SHP77 (cell line): Measurements from ENCODE around the gene LDLRAD4.
A peak's percentile ranks its signal among the peaks of the same experiment; 100 is the strongest.

Experiments
- DNase-seq, 2 experiments: peaks; one replicate each; lab custom pipeline; 2025; lab: John Stamatoyannopoulos, UW

The LDLRAD4 gene

GRCh38 chr18:13218368-13218991 lies at the start of gene LDLRAD4:
Gene LDLRAD4, plus strand, starts transcription at chr18:13218760.
- DNase-seq = peak; percentile 12 to 34

GRCh38 chr18:13173578-13174145 lies 44.9 kb upstream of the LDLRAD4 start:
- no peak for DNase-seq

GRCh38 chr18:13175266-13175665 lies 43.3 kb upstream of the LDLRAD4 start:
- DNase-seq = no peak

DNA sequence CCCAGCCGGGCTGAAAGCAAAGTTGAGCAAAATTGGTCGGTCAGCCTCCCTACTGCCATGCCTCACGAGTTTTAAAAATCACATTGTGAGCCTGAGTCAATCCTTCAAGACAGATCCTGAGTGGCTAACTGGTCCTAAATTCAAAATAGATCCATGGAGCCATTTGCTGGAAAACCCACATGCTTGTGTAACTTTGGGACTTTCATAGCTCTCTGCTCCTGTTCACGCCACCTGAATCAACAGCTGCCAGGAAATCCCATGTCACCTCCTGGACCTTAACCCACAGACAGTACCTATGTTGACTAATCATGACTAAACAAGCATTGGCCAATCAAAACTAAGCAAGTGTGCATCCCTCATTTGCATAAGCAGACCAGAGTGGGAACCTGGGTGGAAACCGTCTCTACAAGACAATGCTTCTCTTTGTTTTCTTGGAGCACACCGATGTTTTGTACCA lies 42.8 kb upstream of the LDLRAD4 start:
- peak in 1 of 2 experiments; percentile 11 for DNase-seq

GRCh38 chr18:13176847-13177246 lies 41.7 kb upstream of the LDLRAD4 start:
- no peak for DNase-seq

DNA sequence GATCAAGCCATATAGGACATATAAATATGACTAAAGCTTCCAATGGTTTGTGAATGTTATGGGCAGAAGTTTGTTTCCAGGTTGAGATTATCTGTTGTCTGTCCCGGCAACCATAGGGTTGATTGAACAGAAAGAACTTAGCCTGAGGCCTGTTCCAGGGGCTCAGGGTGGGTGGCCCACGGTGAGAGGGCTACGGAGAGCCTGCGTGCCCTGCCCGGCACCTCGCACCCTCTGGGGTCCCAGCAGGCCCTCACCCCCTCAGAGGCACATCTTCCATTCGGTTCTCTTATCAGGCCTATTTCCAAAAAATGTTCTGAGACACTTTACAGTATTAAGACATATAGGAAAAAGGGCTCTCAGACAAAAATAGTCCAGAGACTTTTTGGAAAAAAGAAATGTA lies 40.4 kb upstream of the LDLRAD4 start:
- DNase-seq = no peak

GRCh38 chr18:13178976-13179375 lies 39.6 kb upstream of the LDLRAD4 start:
- no peak for DNase-seq

GRCh38 chr18:13179566-13180113 lies 38.9 kb upstream of the LDLRAD4 start:
- DNase-seq = no peak

- DNase-seq = no peak
These were observed 37.8 kb upstream of the LDLRAD4 start for GRCh38 chr18:13180614-13181375.

DNA sequence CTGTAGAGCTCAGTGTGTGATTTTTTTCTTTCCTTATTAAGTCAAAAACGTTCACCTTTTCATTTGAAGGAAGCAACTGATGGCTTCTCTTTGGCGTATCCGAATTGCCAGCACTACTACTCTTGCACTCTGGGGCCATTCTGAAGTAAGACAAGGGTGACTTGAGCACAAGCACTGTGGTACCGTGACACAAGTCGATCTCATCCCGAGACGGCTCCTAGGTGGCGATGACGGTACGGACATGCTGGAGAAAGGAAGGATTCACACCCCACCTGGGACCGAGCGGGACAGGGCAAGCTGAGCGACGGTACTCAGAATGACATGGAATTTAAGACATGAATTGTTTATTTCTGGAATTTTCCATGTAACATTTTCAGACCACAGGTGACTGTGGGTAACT lies 36.8 kb upstream of the LDLRAD4 start:
- DNase-seq = no peak

GRCh38 chr18:13183359-13183758 lies 35.2 kb upstream of the LDLRAD4 start:
- no peak for DNase-seq

- DNase-seq = no peak
These were observed 34.8 kb upstream of the LDLRAD4 start for GRCh38 chr18:13183790-13184189.

DNA sequence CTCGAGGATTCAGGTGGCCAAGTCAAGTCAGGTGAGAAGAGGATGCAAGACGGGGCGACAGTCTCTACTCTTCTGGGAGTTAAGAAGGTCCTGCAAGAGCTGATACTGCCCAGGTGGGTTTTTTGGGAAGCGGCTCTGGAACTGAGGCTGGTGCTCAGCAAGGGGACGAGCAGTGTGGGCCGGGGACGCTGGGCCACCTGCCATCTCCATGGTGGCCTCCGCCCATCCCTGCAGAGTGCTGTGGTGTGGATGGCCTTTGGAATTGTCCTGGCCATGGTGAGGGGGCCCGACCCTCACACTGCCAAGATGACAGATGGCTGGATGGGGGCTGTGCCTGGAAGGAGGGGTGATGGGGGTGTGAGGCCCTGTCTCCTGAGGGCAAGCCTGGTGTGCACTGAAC lies 34.2 kb upstream of the LDLRAD4 start:
- DNase-seq = no peak

DNA sequence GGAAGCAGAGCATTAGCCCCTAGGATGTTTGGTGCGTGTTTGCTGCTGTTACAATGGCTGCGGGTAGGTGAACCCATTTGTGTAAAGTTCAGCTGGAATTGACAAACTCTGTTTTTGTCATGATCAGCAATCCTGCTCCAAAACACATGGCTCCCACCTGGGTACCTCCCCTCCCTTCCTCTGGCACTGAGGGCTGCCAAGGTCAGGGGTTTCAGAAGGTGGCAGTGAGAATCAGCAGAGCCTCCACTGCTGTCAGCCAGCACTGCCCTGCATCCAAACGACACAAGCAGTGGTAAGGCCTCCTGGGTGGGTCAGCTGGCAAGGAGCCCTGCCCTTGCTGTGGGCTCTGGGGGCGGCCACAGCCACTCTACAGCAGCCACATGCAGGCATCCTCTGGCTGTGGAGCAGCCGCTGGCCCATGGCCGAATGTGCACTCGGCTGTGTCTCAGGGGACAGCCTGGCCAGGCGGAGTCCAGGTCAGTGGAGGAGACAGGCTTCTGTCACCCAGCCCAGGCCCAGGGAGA lies 32.8 kb upstream of the LDLRAD4 start:
- DNase-seq = no peak

DNA sequence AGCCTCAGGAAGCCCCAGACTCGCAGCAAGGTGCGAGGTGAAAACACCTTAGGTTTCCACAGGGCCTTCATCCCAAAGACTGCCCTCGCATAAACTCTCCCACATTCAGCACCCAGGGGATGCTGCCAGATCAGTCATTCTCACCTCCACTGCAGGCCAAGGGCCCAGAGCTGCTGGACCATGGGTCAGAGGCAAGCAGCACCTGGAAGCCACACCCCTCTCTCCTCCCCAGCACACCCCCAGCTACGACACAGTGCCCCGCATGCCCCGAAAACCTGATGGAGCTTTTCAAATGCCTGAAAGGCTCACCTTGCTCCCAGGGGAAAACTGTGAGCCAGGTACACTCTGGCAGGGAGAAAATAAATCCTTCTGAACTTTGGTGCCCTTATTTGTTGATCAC lies 31.9 kb upstream of the LDLRAD4 start:
- DNase-seq = no peak

- no peak for DNase-seq
These were observed 31.1 kb upstream of the LDLRAD4 start for GRCh38 chr18:13187498-13187897.

DNA sequence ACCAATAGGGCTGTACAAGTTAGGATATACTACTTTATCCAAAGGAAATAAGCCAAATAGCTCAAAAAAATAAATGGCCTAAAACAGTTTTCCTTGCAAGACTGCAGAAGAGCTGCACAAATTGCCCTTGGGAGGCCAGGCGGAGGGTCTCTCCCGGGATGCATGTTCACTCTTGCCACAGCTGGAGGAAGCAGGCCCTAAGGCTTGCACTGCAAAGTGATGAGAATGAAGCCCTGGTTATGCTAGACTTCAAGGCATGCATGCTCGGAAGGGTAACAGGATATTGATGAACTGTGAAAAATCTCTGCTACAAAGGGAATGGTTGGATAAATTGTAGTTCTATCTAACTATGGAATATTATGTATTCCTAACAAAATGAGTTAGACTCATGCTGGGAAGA lies 27.5 kb upstream of the LDLRAD4 start:
- DNase-seq = no peak

DNA sequence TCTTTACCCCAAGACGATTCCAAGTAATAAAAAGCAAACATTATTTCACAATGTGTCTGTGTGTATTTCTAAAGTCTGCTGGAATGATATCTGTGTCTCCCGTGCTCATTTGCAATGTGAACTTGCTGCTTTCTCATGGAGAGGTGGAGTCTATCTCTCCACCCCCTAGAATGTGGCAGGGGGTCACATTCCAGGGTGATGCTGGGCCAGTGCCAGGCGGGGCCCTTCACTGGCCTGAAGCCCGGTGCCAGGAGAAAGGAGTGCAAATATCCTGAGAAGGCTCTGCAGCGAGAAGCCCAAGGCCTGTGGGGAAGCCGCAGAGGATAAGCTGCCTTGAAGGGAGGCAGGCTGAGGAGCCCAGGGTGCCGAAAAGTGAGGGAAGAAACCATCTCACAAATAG lies 26.8 kb upstream of the LDLRAD4 start:
- DNase-seq = no peak

DNA sequence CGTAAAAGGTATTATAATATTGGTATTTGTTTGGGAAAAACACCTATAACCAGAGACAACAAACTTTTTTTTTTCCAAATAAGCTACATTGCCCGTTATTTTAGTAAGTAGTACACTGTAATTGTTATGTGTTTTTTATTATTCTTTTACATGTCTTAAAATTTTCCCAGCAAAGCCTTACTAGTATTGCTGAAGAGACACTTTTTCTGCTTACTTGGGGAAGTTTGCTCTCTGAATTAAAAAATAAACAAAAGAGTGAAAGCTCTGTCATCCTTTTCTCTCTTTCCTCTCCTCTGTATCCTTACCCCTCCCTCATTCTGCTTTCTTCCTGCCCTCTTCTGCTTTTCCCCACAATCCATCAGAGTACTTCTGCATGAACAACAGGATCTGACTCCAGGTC lies 25.6 kb upstream of the LDLRAD4 start:
- no peak for DNase-seq

DNA sequence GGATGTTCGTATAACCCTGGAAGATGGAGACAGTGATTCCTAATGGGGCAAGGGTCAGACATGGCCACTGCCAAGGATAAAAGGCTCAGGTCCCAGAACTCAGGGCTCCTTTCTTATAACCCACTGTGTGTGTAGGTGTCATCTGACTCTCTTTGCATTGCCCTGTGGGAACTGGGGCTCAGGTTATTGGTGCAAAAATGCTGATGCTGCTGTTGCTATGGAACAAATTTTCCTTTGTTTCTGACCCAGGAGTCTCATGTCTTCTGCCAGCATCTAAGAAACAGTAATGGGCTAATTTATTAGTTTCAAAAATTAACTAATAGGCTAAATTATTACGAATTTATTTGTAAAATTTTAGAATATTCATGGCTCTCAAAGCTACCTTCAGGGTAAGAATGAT lies 24.3 kb upstream of the LDLRAD4 start:
- no peak for DNase-seq

DNA sequence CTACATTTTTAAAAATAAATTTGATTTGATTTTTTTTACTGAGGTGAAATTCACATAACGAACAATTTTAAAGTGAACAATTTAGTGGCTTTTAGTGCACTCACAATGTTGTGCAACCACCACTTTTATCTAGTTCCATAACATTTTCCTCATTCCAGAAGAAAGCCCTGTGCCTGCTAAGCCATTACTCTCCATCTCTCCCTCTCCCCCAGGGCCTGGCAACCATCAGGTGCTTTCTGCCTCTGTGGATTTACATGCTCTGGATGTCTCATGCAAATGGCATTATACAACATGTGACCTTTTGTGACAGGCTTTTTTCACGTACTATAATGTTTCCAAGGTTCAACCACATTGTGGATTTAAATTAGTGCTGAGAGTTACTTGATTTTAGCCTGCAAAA lies 19.9 kb upstream of the LDLRAD4 start:
- DNase-seq = no peak

DNA sequence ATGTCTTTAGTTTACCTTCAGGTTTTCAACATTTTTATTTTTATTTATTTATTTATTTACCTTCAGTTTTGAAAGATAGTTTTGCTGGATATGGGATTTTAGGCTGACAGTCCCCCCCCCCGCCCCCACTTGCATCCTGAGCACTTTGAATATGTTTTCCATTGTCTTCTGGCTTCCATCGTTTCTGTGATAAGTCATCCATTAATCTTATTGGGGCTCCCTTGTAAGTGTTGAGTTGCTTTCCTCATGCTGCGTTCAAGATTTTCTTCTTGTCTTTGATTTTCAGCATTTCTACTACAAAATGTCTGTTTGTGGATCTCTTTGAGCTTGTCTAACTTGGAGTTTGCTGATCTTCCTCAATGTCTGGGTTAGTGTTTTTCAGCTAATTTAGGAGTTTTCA lies 19.4 kb upstream of the LDLRAD4 start:
- DNase-seq = no peak

DNA sequence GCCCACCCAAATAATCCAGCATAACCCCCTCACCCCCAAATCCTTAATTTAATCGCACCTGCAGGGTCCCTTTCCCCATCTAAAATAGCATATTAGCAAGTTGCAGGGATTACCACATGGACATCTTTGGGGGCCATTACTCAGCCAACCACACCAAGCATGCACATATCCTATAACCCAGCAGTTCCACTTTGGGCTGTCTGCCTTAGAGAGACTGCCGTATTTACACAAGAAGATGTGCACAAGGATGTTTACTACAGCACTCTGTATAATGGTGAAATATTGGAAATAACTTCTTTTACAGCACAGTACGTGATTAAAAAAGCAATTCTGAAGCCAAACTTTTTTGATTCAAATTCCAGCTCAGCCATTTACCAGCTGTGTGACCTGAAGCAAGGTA lies 17.3 kb upstream of the LDLRAD4 start:
- DNase-seq = no peak
